H9 (cell line): ENCODE data around the gene USH2A. TPM values are rescaled to one million over a fixed set of nuclear protein-coding genes. Genes with fewer than 3 reads are reported as not detected.

ENCODE experiments used
- DNase-seq: peaks from one replicate; pipeline ENCODE4 v3.0.0-alpha.2; 2017
- H2AFZ ChIP-seq: one replicate; pipeline ENCODE4 v1.6.1; 2013; ENCODE audit warnings: mild to moderate bottlenecking, low read length, control low read depth, moderate library complexity
- H2AK5ac ChIP-seq: 2 replicates; pipeline ENCODE4 v1.6.1; 2013; ENCODE audit warnings: low read length, control low read depth, mixed read lengths; ENCODE audit not compliant: insufficient read length
- H2BK120ac ChIP-seq: one replicate; pipeline ENCODE4 v1.6.1; 2013; ENCODE audit warnings: low read depth, mild to moderate bottlenecking, low read length, control low read depth, inconsistent platforms; ENCODE audit not compliant: poor library complexity, severe bottlenecking
- H2BK12ac ChIP-seq: 2 replicates; pipeline ENCODE4 v1.6.1; 2013; ENCODE audit warnings: low read length, control low read depth, mixed read lengths, low read depth; ENCODE audit not compliant: insufficient read length
- H2BK15ac ChIP-seq: 2 replicates; pipeline ENCODE4 v1.6.1; 2013; ENCODE audit warnings: low read depth, low read length, control low read depth
- H2BK20ac ChIP-seq: one replicate; pipeline ENCODE4 v1.6.1; 2013; ENCODE audit warnings: low read depth, mild to moderate bottlenecking, low read length, control low read depth, inconsistent platforms; ENCODE audit not compliant: poor library complexity, severe bottlenecking
- H2BK5ac ChIP-seq: 2 replicates; pipeline ENCODE4 v1.6.1; 2013; ENCODE audit warnings: low read length, control low read depth, mixed read lengths; ENCODE audit not compliant: insufficient read length
- H3K14ac ChIP-seq: 2 replicates; pipeline ENCODE4 v1.6.1; 2013; ENCODE audit warnings: low read length, control low read depth; ENCODE audit not compliant: insufficient read depth
- H3K18ac ChIP-seq: 2 replicates; pipeline ENCODE4 v1.6.1; 2013; ENCODE audit warnings: low read depth, mild to moderate bottlenecking, mixed read lengths, low read length, control low read depth; ENCODE audit not compliant: insufficient read length
- H3K23ac ChIP-seq: 2 replicates; pipeline ENCODE4 v1.6.1; 2013; ENCODE audit warnings: low read length, control low read depth, mixed read lengths, low read depth; ENCODE audit not compliant: insufficient read length
- H3K23me2 ChIP-seq: 2 replicates; pipeline ENCODE4 v1.6.1; 2013; ENCODE audit warnings: low read depth, mild to moderate bottlenecking, mixed read lengths, low read length, control low read depth; ENCODE audit not compliant: insufficient read length, poor library complexity, severe bottlenecking
- H3K27ac ChIP-seq: 2 replicates; pipeline ENCODE4 v1.5.1; 2013; ENCODE audit warnings: low read length, control low read depth, mixed read lengths, low read depth; ENCODE audit not compliant: insufficient read length
- H3K27me3 ChIP-seq: 2 replicates; pipeline ENCODE4 v1.6.1; 2013; ENCODE audit warnings: low read length, control low read depth, inconsistent platforms; ENCODE audit not compliant: insufficient read depth
- H3K4ac ChIP-seq: 2 replicates; pipeline ENCODE4 v1.6.1; 2013; ENCODE audit warnings: low read depth, mild to moderate bottlenecking, control low read depth, inconsistent platforms, low read length, moderate library complexity
- H3K4me1 ChIP-seq: 2 replicates; pipeline ENCODE4 v1.6.1; 2013; ENCODE audit warnings: low read length, control low read depth, inconsistent platforms; ENCODE audit not compliant: insufficient read depth
- H3K4me2 ChIP-seq: 2 replicates; pipeline ENCODE4 v1.6.1; 2013; ENCODE audit warnings: low read length, control low read depth, mixed read lengths; ENCODE audit not compliant: insufficient read length, insufficient read depth
- H3K56ac ChIP-seq: 2 replicates; pipeline ENCODE4 v1.6.1; 2013; ENCODE audit warnings: low read depth, mild to moderate bottlenecking, mixed read lengths, low read length, control low read depth; ENCODE audit not compliant: insufficient read length
- H3K79me1 ChIP-seq: 2 replicates; pipeline ENCODE4 v1.6.1; 2013; ENCODE audit warnings: low read depth, mild to moderate bottlenecking, moderate library complexity, low read length, control low read depth, inconsistent platforms; ENCODE audit not compliant: insufficient read depth, poor library complexity, severe bottlenecking
- H3K79me2 ChIP-seq: 2 replicates; pipeline ENCODE4 v1.6.1; 2013; ENCODE audit warnings: low read length, control low read depth, inconsistent platforms; ENCODE audit not compliant: insufficient read depth
- H3K9ac ChIP-seq: 2 replicates; pipeline ENCODE4 v1.6.1; 2013; ENCODE audit warnings: low read length, control low read depth, mixed read lengths; ENCODE audit not compliant: insufficient read length; ENCODE audit errors: extremely low read depth
- H3K9me3 ChIP-seq: one replicate; pipeline ENCODE4 v1.6.1; 2013; ENCODE audit warnings: low read depth, low read length, inconsistent platforms; ENCODE audit not compliant: control insufficient read depth
- H3T11ph ChIP-seq: one replicate; pipeline ENCODE4 v1.6.1; 2013; ENCODE audit warnings: mild to moderate bottlenecking, low read length, control low read depth, inconsistent platforms
- H4K20me1 ChIP-seq: one replicate; pipeline ENCODE4 v1.6.1; 2013; ENCODE audit not compliant: control insufficient read depth, insufficient read length, insufficient read depth
- H4K5ac ChIP-seq: 2 replicates; pipeline ENCODE4 v1.6.1; 2013; ENCODE audit warnings: low read depth, mild to moderate bottlenecking, mixed read lengths, low read length, control low read depth; ENCODE audit not compliant: insufficient read length
- H4K8ac ChIP-seq: replicated peaks from 2 replicates; pipeline ENCODE4 v1.6.1; 2013; ENCODE audit warnings: low read length, control low read depth, mixed read lengths, low read depth; ENCODE audit not compliant: insufficient read length
- H4K91ac ChIP-seq: 2 replicates; pipeline ENCODE4 v1.6.1; 2013; ENCODE audit warnings: low read depth, mild to moderate bottlenecking, moderate library complexity, mixed read lengths, low read length, control low read depth; ENCODE audit not compliant: insufficient read length
- H3K27ac Mint-ChIP-seq, 3 experiments: 2 replicates in 2 of 3; 3 replicates in 1 of 3; pipeline ENCODE4 v1.8.0; 2020 to 2021; ENCODE audit warnings: mixed read lengths in 3 of 3, mild to moderate bottlenecking in 1 of 3, moderate library complexity in 1 of 3
- H3K27me3 Mint-ChIP-seq: 2 replicates; pipeline ENCODE4 v1.8.0; 2021; ENCODE audit warnings: low read depth, mild to moderate bottlenecking, moderate library complexity, mixed read lengths
- H3K36me3 Mint-ChIP-seq, 3 experiments: 2 replicates in 2 of 3; 3 replicates in 1 of 3; pipeline ENCODE4 v1.8.0; 2020 to 2021; ENCODE audit warnings: low read depth in 3 of 3, mixed read lengths in 3 of 3; ENCODE audit not compliant: insufficient read depth in 1 of 3
- H3K4me1 Mint-ChIP-seq, 2 experiments: 2 replicates each; pipeline ENCODE4 v1.8.0; 2020; ENCODE audit warnings: mixed read lengths in 2 of 2
- H3K4me3 Mint-ChIP-seq, 2 experiments: 2 replicates in 1 of 2; 3 replicates in 1 of 2; pipeline ENCODE4 v1.8.0; 2020 to 2021; ENCODE audit warnings: mild to moderate bottlenecking in 2 of 2, mixed read lengths in 2 of 2, moderate library complexity in 1 of 2
- H3K9me3 Mint-ChIP-seq, 2 experiments: 2 replicates in 1 of 2; 3 replicates in 1 of 2; pipeline ENCODE4 v1.8.0; 2020; ENCODE audit warnings: mild to moderate bottlenecking in 2 of 2, mixed read lengths in 2 of 2, moderate library complexity in 1 of 2
- WGBS: extraction: QIAGEN DNeasy Blood & Tissue Kit; methylation state at CpG from one replicate; pipeline ENCODE4 v1.1.7; 2013; ENCODE audit warnings: missing lambda C conversion rate, low lambda C conversion rate, mixed read lengths; ENCODE audit not compliant: insufficient read length; ENCODE audit errors: extremely low coverage; 5-methylcytosine and 5-hydroxymethylcytosine counted together
- total RNA-seq: library from RNA; stranded (reverse); gene quantifications from 2 replicates; pipeline ENCODE4 v1.2.1, GENCODE V29; 2021
- TF ChIP-seq, protein P1 (sequence below): fragments of 200-600 bp; sonication (generic); conservative IDR thresholded peaks from 3 replicates; pipeline ENCODE4 v1.8.0; 2021; ENCODE audit warnings: antibody characterized with exemption, mild to moderate bottlenecking

USH2A gene
- total RNA-seq, 1 experiment from 2014 or later = 0.11 TPM

DNA sequence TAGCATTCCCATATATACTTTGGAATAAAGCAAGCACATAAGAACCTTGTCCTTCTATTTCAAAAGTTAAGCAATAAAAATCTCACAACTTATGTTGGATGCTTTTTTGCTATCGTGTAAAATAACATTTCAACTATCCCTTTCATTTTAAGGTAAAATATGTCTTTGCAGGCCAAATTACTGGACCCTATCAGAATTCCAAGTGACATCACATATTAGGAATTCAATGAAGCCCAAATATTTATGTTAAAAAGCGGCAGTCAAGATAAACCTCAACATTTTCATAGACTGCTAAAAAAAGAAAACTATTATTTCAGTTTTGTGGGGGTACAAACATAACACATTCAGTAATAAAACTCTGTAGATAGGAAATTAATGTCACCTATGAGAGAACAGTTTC lies 604.1 kb downstream of the USH2A start:
- no peak overlapping the region for H3T11ph ChIP-seq
- no peaks in the 10 kb centered on the region for H3K23me2 ChIP-seq
- no peak overlapping the region for H2BK20ac ChIP-seq
- no peak overlapping the region for H3K4me3 Mint-ChIP-seq
- no peak overlapping the region for H4K91ac ChIP-seq
- no peak overlapping the region for H3K4me2 ChIP-seq
- no peaks in the 10 kb centered on the region for H3K27me3 ChIP-seq
- no peak for DNase-seq
- no peak overlapping the region for H2AFZ ChIP-seq
- no peak overlapping the region for H3K56ac ChIP-seq
- no peak overlapping the region for H3K27ac ChIP-seq
- peaks cover 0 to 4% (median 0%) of the 10 kb centered on the region in 3 experiments; a peak in 1 of 7 replicates for H3K36me3 Mint-ChIP-seq
- no peak overlapping the region for H2BK12ac ChIP-seq
- H3K9me3 ChIP-seq = no peaks in the 10 kb centered on the region
- TF ChIP-seq, protein P1, sequence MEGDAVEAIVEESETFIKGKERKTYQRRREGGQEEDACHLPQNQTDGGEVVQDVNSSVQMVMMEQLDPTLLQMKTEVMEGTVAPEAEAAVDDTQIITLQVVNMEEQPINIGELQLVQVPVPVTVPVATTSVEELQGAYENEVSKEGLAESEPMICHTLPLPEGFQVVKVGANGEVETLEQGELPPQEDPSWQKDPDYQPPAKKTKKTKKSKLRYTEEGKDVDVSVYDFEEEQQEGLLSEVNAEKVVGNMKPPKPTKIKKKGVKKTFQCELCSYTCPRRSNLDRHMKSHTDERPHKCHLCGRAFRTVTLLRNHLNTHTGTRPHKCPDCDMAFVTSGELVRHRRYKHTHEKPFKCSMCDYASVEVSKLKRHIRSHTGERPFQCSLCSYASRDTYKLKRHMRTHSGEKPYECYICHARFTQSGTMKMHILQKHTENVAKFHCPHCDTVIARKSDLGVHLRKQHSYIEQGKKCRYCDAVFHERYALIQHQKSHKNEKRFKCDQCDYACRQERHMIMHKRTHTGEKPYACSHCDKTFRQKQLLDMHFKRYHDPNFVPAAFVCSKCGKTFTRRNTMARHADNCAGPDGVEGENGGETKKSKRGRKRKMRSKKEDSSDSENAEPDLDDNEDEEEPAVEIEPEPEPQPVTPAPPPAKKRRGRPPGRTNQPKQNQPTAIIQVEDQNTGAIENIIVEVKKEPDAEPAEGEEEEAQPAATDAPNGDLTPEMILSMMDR = no peak
- no peak overlapping the region for H3K27ac Mint-ChIP-seq
- H3K27me3 Mint-ChIP-seq = no peaks in the 10 kb centered on the region; the same call in 1 of the 2 replicates
- H3K4ac ChIP-seq = no peak overlapping the region
- no peaks in the 10 kb centered on the region for H3K4me1 ChIP-seq
- no peaks in the 10 kb centered on the region; a peak in 1 of 5 replicates for H3K9me3 Mint-ChIP-seq
- H2AK5ac ChIP-seq = no peak overlapping the region
- H3K4me1 Mint-ChIP-seq = peaks cover 3 to 4% of the 10 kb centered on the region in 2 experiments; a peak in 3 of 4 replicates
- H3K9ac ChIP-seq = no peak overlapping the region
- no peak overlapping the region for H3K18ac ChIP-seq
- WGBS = no CpG with 5 or more reads among the region's 2 CpGs
- no peak overlapping the region for H2BK15ac ChIP-seq
- no peaks in the 10 kb centered on the region for H3K79me1 ChIP-seq
- no peak overlapping the region for H2BK120ac ChIP-seq
- H3K79me2 ChIP-seq = no peaks in the 10 kb centered on the region
- no peak overlapping the region for H4K5ac ChIP-seq
- H3K23ac ChIP-seq = no peak overlapping the region
- no peak overlapping the region for H3K14ac ChIP-seq
- H4K20me1 ChIP-seq = no peaks in the 10 kb centered on the region
- H4K8ac ChIP-seq = no peak overlapping the region
- H2BK5ac ChIP-seq = no peak overlapping the region
